Glomerular visceral epithelial cell (primary cell): ENCODE measurements around the gene C5AR2.
A peak's percentile ranks its signal among the peaks of the same experiment; 100 is the strongest.
"Not testable (repeated sequence)": the region's sequence is repeated elsewhere in the genome, so short reads cannot be mapped to it uniquely, and the experiment has no call there.

Experiments
- DNase-seq: peaks from one replicate; pipeline ENCODE4 v3.0.0-alpha.2; 2016; ENCODE audit errors: extremely low spot score

Gene C5AR2

GRCh38 chr19:47323409-47323808 lies 8.6 kb upstream of the C5AR2 start:
- DNase-seq, result no peak

DNA sequence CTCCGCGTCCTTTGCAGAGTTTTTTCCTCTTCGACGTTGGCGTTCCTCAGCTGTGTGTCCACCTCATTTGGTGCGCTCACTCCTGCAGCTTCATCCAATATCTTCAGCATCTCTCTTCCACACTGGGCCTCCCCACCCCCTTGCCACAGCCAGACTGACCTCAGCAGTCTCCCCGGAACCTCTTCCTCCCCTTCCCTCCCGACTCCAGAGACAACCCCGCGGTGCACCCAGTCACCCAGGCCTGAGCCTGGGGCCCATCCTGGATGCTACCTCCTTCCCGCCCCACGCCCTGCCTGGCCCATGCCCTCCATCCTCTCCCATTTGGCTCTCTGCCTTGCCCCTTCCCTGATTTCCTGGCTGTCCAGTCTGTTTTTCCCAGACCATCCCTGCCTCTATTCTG lies 8.1 kb upstream of the C5AR2 start:
- DNase-seq, result no peak

DNA sequence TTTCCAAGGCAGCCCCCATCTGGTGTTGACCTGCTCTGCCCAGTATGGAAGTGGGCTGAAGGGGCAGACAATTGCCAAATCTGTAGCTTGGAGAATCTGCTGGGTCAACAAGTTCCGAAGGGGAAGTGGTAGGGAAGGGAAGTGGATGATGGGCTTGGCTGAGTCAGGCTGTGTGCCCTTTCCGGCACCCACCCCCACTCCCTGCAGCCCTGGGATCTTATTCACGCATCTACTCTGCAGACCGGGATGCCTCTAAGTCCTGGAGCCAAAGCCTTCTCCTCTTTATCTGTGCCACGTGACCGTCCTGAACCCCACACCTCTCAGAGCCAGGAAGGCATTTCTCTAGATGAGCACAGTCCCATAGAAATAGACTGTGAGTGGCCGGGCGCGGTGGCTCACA lies 7.5 kb upstream of the C5AR2 start:
- no peak for DNase-seq

DNA sequence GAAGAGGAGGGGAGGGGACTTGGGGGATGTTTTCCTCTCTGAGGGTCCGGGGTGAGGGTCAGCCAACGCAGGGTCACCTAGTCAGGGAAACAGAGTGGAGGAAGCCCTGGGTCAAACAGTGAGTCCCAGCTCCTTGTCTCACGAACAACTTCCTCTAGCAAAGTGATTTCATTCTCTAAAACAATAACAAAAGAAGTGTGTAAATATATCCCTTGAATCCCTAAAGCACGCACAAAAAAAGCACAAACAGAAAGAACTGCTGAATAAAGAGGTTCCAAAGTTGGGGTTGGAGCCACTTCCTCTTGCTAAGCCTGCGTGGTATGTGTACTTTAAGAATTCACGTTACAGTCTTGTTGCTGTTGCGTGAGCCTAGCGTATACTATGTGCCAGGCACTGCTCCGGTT lies 1.5 kb upstream of the C5AR2 start:
- no peak for DNase-seq

- no peak for DNase-seq
Measured at GRCh38 chr19:47331490-47331889, 485 bp upstream of the C5AR2 start.

- DNase-seq, result not testable (repeated sequence)
Measured at GRCh38 chr19:47336765-47337718, 5.1 kb downstream of the C5AR2 start.

GRCh38 chr19:47339196-47339880 lies 7.4 kb downstream of the C5AR2 start:
- DNase-seq, result no peak

- DNase-seq, result no peak
Measured at GRCh38 chr19:47340477-47341208, 8.7 kb downstream of the C5AR2 start.

DNA sequence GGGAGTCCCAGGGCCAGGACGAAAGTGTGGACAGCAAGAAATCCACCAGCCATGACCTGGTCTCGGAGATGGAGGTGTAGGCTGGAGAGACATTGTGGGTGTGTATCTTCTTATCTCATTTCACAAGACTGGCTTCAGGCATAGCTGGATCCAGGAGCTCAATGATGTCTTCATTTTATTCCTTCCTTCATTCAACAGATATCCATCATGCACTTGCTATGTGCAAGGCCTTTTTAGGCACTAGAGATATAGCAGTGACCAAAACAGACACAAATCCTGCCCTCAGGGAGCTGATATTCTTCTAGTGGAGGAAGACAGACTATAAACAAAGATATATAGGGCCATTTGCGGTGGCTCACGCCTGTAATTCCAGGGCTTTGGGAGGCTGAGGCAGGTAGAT lies 9.8 kb downstream of the C5AR2 start:
- DNase-seq, result no peak

- DNase-seq, result no peak
Measured at GRCh38 chr19:47343194-47343802, 11.3 kb downstream of the C5AR2 start.

- DNase-seq, result no peak
Measured at GRCh38 chr19:47344425-47344824, 12.4 kb downstream of the C5AR2 start.

- DNase-seq, result not testable (repeated sequence)
Measured at GRCh38 chr19:47346024-47346423, 14.0 kb downstream of the C5AR2 start.

GRCh38 chr19:47348819-47349795 lies 17.1 kb downstream of the C5AR2 start, which contains the start of gene DHX34:
Gene DHX34, plus strand, starts transcription at chr19:47349315. Its CDS starts 3,716 bp downstream, at chr19:47353031.
- DNase-seq, result peak; percentile 100

GRCh38 chr19:47350630-47351029 lies 18.7 kb downstream of the C5AR2 start:
- no peak for DNase-seq

- DNase-seq, result peak; percentile 42
Measured at GRCh38 chr19:47351548-47351947, 19.6 kb downstream of the C5AR2 start.

DNA sequence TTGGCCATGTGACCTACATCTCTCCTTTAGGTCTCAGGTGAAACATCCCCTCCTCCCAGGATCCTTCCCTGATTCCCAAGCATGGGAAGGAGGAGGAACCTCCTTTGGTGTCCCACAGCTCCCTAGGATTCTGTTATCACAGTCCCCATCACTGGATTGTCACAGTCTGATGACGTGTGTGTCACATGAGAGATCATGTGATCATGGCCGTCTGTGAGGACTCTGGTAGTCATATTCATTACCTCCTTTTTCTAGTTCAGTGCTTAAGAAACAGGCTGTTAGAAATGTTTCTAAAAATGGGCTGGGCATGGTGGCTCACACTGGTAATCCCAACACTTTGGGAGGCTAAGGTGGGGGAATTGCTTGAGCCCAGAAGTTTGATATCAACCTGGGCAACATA lies 20.1 kb downstream of the C5AR2 start:
- no peak for DNase-seq

DNA sequence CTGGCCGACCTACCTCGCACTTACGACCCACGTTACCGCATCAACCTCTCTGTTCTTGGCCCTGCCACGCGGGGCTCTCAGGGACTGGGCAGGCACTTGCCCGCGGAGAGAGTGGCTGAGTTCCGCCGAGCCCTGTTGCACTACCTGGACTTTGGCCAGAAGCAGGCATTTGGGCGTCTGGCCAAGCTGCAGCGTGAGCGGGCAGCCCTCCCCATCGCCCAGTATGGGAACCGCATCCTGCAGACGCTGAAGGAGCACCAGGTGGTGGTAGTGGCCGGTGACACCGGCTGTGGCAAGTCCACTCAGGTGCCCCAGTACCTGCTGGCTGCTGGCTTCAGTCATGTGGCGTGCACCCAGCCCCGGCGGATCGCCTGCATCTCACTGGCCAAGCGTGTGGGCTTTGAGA lies 21.3 kb downstream of the C5AR2 start:
- DNase-seq, result no peak

DNA sequence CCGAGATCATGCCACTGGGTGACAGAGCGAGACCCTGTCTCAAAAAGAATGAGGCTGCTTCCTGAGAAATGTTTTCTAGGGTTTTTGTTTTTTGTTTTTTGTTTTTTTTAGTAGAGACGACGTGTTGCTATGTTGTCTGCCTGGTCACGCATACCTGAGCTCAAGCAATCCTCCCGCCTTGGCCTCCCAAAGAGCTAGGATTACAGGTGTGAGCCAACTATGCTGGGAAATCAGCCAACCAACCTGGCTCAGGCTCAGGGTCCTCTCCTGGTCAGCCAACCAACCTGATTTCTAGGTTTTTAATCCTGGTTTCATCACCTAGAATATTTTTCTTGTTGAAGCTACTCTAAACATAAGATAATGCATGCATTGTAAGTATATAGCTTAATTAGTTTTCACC lies 24.9 kb downstream of the C5AR2 start:
- no peak for DNase-seq

DNA sequence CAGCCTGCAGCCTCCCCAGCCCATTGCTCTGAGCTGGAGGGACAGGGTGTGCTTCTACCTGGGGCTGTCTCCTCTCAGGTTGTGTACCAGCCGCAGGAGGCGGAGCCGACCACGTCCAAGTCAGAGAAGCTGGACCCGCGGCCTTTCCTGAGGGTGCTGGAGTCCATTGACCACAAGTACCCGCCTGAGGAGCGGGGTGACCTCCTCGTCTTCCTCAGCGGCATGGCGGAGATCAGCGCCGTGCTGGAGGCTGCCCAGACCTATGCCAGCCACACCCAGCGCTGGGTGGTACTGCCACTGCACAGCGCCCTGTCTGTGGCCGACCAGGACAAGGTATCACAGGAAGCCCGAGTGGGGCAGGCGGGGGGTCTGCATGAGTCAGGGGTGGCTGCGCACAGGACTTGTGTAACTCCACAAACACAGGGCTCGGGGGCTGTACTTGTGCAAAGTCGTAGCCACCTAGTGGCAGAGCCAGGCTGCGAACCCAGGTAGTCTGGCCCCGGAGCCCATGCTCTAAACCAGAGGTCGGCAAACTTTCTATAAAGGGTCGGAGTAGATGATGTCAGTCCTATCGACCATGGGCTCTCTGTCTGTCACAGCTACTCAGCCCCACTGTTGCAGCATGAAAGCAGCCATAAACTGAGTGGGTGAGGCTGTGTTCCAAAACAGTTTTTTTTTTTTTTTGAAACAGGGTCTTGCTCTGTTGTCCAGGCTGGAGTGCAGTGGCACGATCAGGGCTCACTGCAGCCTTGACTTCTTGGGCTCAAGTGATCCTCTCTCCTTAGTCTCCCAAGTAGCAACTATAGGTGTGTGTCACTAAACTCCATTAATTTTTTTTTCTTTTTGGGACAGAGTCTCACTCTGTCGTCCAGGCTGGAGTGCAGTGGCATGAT lies 26.1 kb downstream of the C5AR2 start:
- no peak for DNase-seq

DNA sequence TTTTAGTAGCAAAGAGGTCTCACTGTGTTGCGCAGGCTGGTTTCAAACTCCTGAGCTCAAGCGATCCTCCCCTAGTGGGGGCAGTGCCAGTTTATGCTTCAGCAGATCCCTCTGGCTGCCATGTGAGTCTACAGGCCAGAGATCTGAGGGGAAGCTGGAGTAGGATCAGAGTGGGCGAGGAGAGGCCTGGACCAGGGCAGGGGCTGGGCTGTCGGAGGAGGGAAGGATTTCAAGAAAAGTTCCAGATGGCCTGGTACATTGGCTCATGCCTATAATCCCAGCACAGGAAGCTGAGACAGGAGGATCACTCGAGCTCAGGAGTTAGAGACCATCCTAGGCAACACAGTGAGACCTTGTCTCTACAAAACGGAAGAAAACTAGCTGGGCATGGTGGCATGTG lies 27.0 kb downstream of the C5AR2 start:
- DNase-seq, result no peak
